SK-N-SH (cell line): ENCODE data around the gene RAC3. TPM values are rescaled to one million over a fixed set of nuclear protein-coding genes. Genes with fewer than 3 reads are reported as not detected.

Experiments used
- CTCF ChIA-PET: fragments of 300-600, 350-600 bp; formaldehyde crosslinking; extraction: SDS; loops from one replicate; lab custom pipeline; 2021; lab: Yijun Ruan, JAX
- POLR2A ChIA-PET: fragments of 350-600 bp; sonication (Branson Sonifier 250); formaldehyde crosslinking; extraction: SDS; loops from one replicate; lab custom pipeline; 2020; ENCODE audit warnings: antibody characterized with exemption, inconsistent platforms; lab: Yijun Ruan, JAX
- DNase-seq: peaks from one replicate; pipeline ENCODE4 v3.0.0; 2012
- H2AFZ ChIP-seq: fragments of 200-600 bp; sonication (generic); 2 replicates; pipeline ENCODE4 v1.8.1; 2016; ENCODE audit warnings: antibody characterized with exemption, mild to moderate bottlenecking, low read depth
- H3F3A ChIP-seq: fragments of 200-600 bp; sonication (generic); replicated peaks from 2 replicates; pipeline ENCODE3; 2016; ENCODE audit warnings: antibody characterized with exemption, mild to moderate bottlenecking; ENCODE audit not compliant: insufficient read depth
- H3K27ac ChIP-seq, 2 experiments: fragments of 200-500 bp in 1 of 2; fragments of 200-600 bp in 1 of 2; sonication (Bioruptor generic) in 1 of 2; sonication (generic), shearing (Covaris generic) in 1 of 2; 2 replicates each; pipeline versions ENCODE4 v1.5.1 to v1.6.1; 2014 to 2016; ENCODE audit warnings: low read depth in 2 of 2, inconsistent platforms in 1 of 2, low read length in 1 of 2, mild to moderate bottlenecking in 1 of 2, mixed read lengths in 1 of 2
- H3K27me3 ChIP-seq: fragments of 200-600 bp; sonication (generic), shearing (Covaris generic); 2 replicates; pipeline ENCODE4 v1.6.1; 2016; ENCODE audit warnings: mixed run types; ENCODE audit not compliant: insufficient read depth
- H3K36me3 ChIP-seq, 2 experiments: fragments of 200-500 bp in 1 of 2; fragments of 200-600 bp in 1 of 2; sonication (Bioruptor generic) in 1 of 2; sonication (generic) in 1 of 2; replicated peaks in 1 of 2; 2 replicates each; pipeline versions ENCODE3 to v1.5.1; 2014 to 2016; ENCODE audit warnings: low read length in 1 of 2, mild to moderate bottlenecking in 1 of 2; ENCODE audit not compliant: insufficient read depth in 2 of 2, control insufficient read depth in 1 of 2
- H3K4me1 ChIP-seq, 2 experiments: fragments of 200-500 bp in 1 of 2; fragments of 200-600 bp in 1 of 2; sonication (Bioruptor generic) in 1 of 2; sonication (generic), shearing (Covaris generic) in 1 of 2; 2 replicates each; pipeline versions ENCODE4 v1.5.1 to v1.6.1; 2014 to 2016; ENCODE audit warnings: low read depth in 1 of 2, low read length in 1 of 2, mixed run types in 1 of 2; ENCODE audit not compliant: insufficient read depth in 2 of 2, control insufficient read depth in 1 of 2
- H3K4me2 ChIP-seq: fragments of 200-600 bp; sonication (generic), shearing (Covaris generic); 2 replicates; pipeline ENCODE4 v1.6.1; 2017; ENCODE audit warnings: mixed run types
- H3K4me3 ChIP-seq, 2 experiments: fragments of 200-500 bp in 1 of 2; fragments of 200-600 bp in 1 of 2; sonication (Bioruptor generic) in 1 of 2; sonication (generic), shearing (Covaris generic) in 1 of 2; 2 replicates each; pipeline versions ENCODE4 v1.5.1 to v1.8.1; 2014 to 2016; ENCODE audit warnings: low read depth in 2 of 2, inconsistent platforms in 1 of 2, low read length in 1 of 2, mild to moderate bottlenecking in 1 of 2, mixed read lengths in 1 of 2, moderate library complexity in 1 of 2
- H3K79me2 ChIP-seq: fragments of 200-600 bp; sonication (generic); 2 replicates; pipeline ENCODE4 v1.8.1; 2017; ENCODE audit warnings: mild to moderate bottlenecking; ENCODE audit not compliant: insufficient read depth
- H3K9ac ChIP-seq: fragments of 200-600 bp; sonication (generic); 2 replicates; pipeline ENCODE4 v1.6.1; 2017; ENCODE audit warnings: mixed run types
- H3K9me2 ChIP-seq: fragments of 200-600 bp; sonication (generic); 2 replicates; pipeline ENCODE4 v1.6.1; 2017; ENCODE audit warnings: mixed run types
- H3K9me3 ChIP-seq: fragments of 200-600 bp; sonication (generic); 2 replicates; pipeline ENCODE4 v1.6.1; 2017; ENCODE audit warnings: mixed run types, mild to moderate bottlenecking, moderate library complexity
- H4K20me1 ChIP-seq: fragments of 200-600 bp; sonication (generic); 2 replicates; pipeline ENCODE4 v1.6.1; 2017; ENCODE audit warnings: mild to moderate bottlenecking, mixed run types; ENCODE audit not compliant: insufficient read depth
- CHD2 ChIP-seq: fragments of 150-350 bp; IDR thresholded peaks from 2 replicates; pipeline ENCODE4 v1.6.1; 2018; ENCODE audit warnings: low read length; ENCODE audit not compliant: partially characterized antibody
- CTCF ChIP-seq: fragments of 200-600 bp; sonication (generic); IDR thresholded peaks from 2 replicates; pipeline ENCODE4 v1.6.1; 2017; ENCODE audit warnings: antibody characterized with exemption, mild to moderate bottlenecking, moderate library complexity
- EP300 ChIP-seq, 2 experiments: IDR thresholded peaks; 2 replicates each; pipeline versions ENCODE4 v1.4.0 to v1.6.1; 2012; ENCODE audit warnings: borderline replicate concordance in 1 of 2, low read depth in 1 of 2, low read length in 1 of 2
- EZH2phosphoT487 ChIP-seq: fragments of 200-600 bp; sonication (generic); IDR thresholded peaks from 2 replicates; pipeline ENCODE4 v1.6.1; 2017; ENCODE audit warnings: low read depth, mixed run types, mild to moderate bottlenecking, antibody characterized with exemption, moderate library complexity, borderline replicate concordance
- GATA2 ChIP-seq: sonication (generic); formaldehyde crosslinking; IDR thresholded peaks from 2 replicates; pipeline ENCODE4 v1.5.0; 2020; ENCODE audit warnings: mild to moderate bottlenecking, missing genetic modification reagents
- IRF3 ChIP-seq: fragments of 150-350 bp; IDR thresholded peaks from 2 replicates; pipeline ENCODE4 v1.6.1; 2016; ENCODE audit warnings: mild to moderate bottlenecking, low read depth, low read length
- MAX ChIP-seq: IDR thresholded peaks from 2 replicates; pipeline ENCODE4 v1.4.0; 2012; ENCODE audit warnings: low read depth
- NRF1 ChIP-seq: IDR thresholded peaks from 2 replicates; pipeline ENCODE4 v1.6.1; 2012; ENCODE audit warnings: low read depth, mild to moderate bottlenecking, low read length
- RAD21 ChIP-seq: IDR thresholded peaks from 2 replicates; pipeline ENCODE4 v1.6.1; 2012; ENCODE audit warnings: mild to moderate bottlenecking, low read length
- REST ChIP-seq: IDR thresholded peaks from 2 replicates; pipeline ENCODE4 v1.6.1; 2012; ENCODE audit warnings: mild to moderate bottlenecking, low read depth, low read length, moderate library complexity
- SMC3 ChIP-seq: IDR thresholded peaks from 2 replicates; pipeline ENCODE4 v1.6.1; 2012; ENCODE audit warnings: low read depth, low read length, improper control_type of control experiment
- TCF12 ChIP-seq: IDR thresholded peaks from 2 replicates; pipeline ENCODE4 v1.4.0; 2012
- TEAD4 ChIP-seq: IDR thresholded peaks from 2 replicates; pipeline ENCODE4 v1.4.0; 2012; ENCODE audit warnings: mild to moderate bottlenecking, borderline replicate concordance; ENCODE audit not compliant: insufficient read depth
- USF2 ChIP-seq: fragments of 150-350 bp; IDR thresholded peaks from 2 replicates; pipeline ENCODE4 v1.6.1; 2017; ENCODE audit warnings: antibody characterized with exemption, low read length, low read depth, borderline replicate concordance
- WGBS: methylation state at CpG from one replicate; pipeline ENCODE4 v1.1.6; 2017; ENCODE audit warnings: low lambda C conversion rate; 5-methylcytosine and 5-hydroxymethylcytosine counted together
- polyA plus RNA-seq, 3 experiments: library from polyadenylated mRNA; depleted of rRNA; stranded (reverse); fragments of >200 nt; gene quantifications; 2 replicates each; pipeline ENCODE4 v1.2.3, GENCODE V29; 2012

RAC3 gene
- polyA plus RNA-seq, 1 of the 3 experiments (the other 2 are of a cell fraction): 83.6 TPM

- POLR2A ChIA-PET: interaction anchor here (1.0 to 1.4 kb wide), 5 partner anchors 11 to 90 kb away, joined by 3 to 5 read pairs (median 5); partner anchors contain the start of genes ASPSCR1 and RAC3
- H3K9ac ChIP-seq: no peak overlapping the region
- no peak overlapping the region for H2AFZ ChIP-seq
- H4K20me1 ChIP-seq: peaks cover 17% of the 10 kb centered on the region
- peaks cover 18 to 35% of the 10 kb centered on the region in 2 experiments; a peak in 3 of 4 replicates for H3K4me1 ChIP-seq
- peaks cover 32% of the 10 kb centered on the region for H3F3A ChIP-seq
- peaks cover 36% of the 10 kb centered on the region for H3K79me2 ChIP-seq
- 81% methylated on average over 25 of the region's 34 CpGs for WGBS
- peak overlapping the region in 1 of 2 experiments; percentile 5; a peak in 1 of 4 replicates for H3K27ac ChIP-seq
- peak overlapping the region; percentile 99; the same call in 1 of the 2 replicates for H3K4me2 ChIP-seq
- CTCF ChIA-PET: interaction anchor here (0.6 to 35.7 kb wide), 44 partner anchors 9 to 471 kb away, joined by 3 to 1216 read pairs (median 5); partner anchors contain the start of genes ANAPC11, ARHGDIA, ARL16 and ASPSCR1
- no peaks in the 10 kb centered on the region for H3K27me3 ChIP-seq
- DNase-seq: peak; percentile 88
- no peaks in the 10 kb centered on the region for H3K9me2 ChIP-seq
- H3K4me3 ChIP-seq: no peak overlapping the region; a peak in 1 of 4 replicates
- TF ChIP-seq EZH2phosphoT487 (no peak), REST (no peak), USF2 (no peak), TEAD4 (no peak), EP300 (IDR thresholded peaks at IDR 0.05; ENCODE audit: borderline replicate concordance in 1 of 2, low read depth in 1 of 2, low read length in 1 of 2) (no peak), RAD21 (peak; percentile 51), MAX (no peak), IRF3 (no peak), GATA2 (no peak), TCF12 (no peak), CTCF (peak; percentile 87), CHD2 (no peak), NRF1 (no peak), SMC3 (peak; percentile 49)
- H3K9me3 ChIP-seq: no peaks in the 10 kb centered on the region
- peaks cover 7 to 23% of the 10 kb centered on the region in 2 experiments for H3K36me3 ChIP-seq
Observed at GRCh38 chr17:82019690-82020571, 11.5 kb upstream of the RAC3 start.
